HG03045 (cell line): ENCODE measurements around the gene JSRP1.

Experiments used
- ATAC-seq: cut with Tn5 transposase; IDR thresholded peaks from one replicate; pipeline ENCODE4 v1.9.1; 2021; ENCODE audit warnings: mild to moderate bottlenecking, moderate library complexity; ENCODE audit not compliant: unreplicated experiment

Gene JSRP1

GRCh38 chr19:2247433-2248101, 8.7 kb downstream of the JSRP1 start:
- ATAC-seq, result no peak

GRCh38 chr19:2246801-2247361, 9.3 kb downstream of the JSRP1 start:
- ATAC-seq, result no peak

- ATAC-seq, result no peak
These were observed 10.1 kb downstream of the JSRP1 start for GRCh38 chr19:2246014-2246620.

GRCh38 chr19:2245273-2245672, 10.9 kb downstream of the JSRP1 start:
- ATAC-seq, result no peak

- ATAC-seq, result no peak
These were observed 11.7 kb downstream of the JSRP1 start for GRCh38 chr19:2244486-2244885.

GRCh38 chr19:2244125-2244411, 12.1 kb downstream of the JSRP1 start:
- ATAC-seq, result no peak

- ATAC-seq, result no peak
These were observed 12.7 kb downstream of the JSRP1 start for GRCh38 chr19:2243274-2244124.

GRCh38 chr19:2242816-2243215, 13.4 kb downstream of the JSRP1 start:
- no peak for ATAC-seq

GRCh38 chr19:2242092-2242537, 14.1 kb downstream of the JSRP1 start:
- ATAC-seq, result no peak

GRCh38 chr19:2240881-2241760, 15.1 kb downstream of the JSRP1 start:
- ATAC-seq, result no peak

GRCh38 chr19:2239771-2240770, 16.1 kb downstream of the JSRP1 start:
- ATAC-seq, result no peak

GRCh38 chr19:2239173-2239572, 17.0 kb downstream of the JSRP1 start:
- no peak for ATAC-seq

GRCh38 chr19:2237869-2238153, 18.4 kb downstream of the JSRP1 start:
- no peak for ATAC-seq

- ATAC-seq, result no peak
These were observed 19.0 kb downstream of the JSRP1 start for GRCh38 chr19:2237051-2237868.

GRCh38 chr19:2236314-2237050, 19.7 kb downstream of the JSRP1 start, which contains the start of the genes PLEKHJ1 and SF3A2:
Gene PLEKHJ1, minus strand, starts transcription at chr19:2236329. Its CDS starts 81 bp downstream, at chr19:2236248.
Gene SF3A2, plus strand, starts transcription at chr19:2236824. Its CDS starts 6,595 bp downstream, at chr19:2243419.
- peak; percentile 74 for ATAC-seq

GRCh38 chr19:2236064-2236313, 20.2 kb downstream of the JSRP1 start:
- ATAC-seq, result no peak

GRCh38 chr19:2235381-2236063, 20.7 kb downstream of the JSRP1 start:
- peak; percentile 15 for ATAC-seq

- ATAC-seq, result no peak
These were observed 21.2 kb downstream of the JSRP1 start for GRCh38 chr19:2234996-2235380.
